Measurements from ENCODE around the gene NIBAN1.
"Not testable (repeated sequence)": the region's sequence is repeated elsewhere in the genome, so short reads cannot be mapped to it uniquely, and the experiment has no call there.

DNA sequence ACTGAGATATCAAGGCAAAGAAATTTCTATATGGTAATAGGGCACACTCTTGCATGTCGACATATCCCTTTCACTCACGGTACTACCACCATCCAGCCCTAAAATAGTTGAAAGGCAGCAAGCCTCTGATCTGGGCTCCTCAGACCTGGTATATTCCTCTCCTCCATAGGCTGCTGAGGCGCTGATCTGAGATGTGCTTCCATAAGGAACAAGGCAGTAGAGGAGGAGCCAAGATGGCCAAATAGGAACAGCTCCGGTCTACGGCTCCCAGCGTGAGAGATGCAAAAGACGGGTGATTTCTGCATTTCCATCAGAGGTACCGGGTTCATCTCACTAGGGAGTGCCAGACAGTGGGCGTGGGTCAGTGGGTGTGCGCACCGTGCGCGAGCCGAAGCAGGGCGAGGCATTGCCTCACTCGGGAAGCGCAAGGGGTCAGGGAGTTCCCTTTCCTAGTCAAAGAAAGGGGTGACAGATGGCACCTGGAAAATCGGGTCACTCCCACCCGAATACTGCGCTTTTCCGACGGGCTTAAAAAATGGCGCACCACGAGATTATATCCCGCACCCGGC lies 27.1 kb upstream of the NIBAN1 start:
- TF ChIP-seq CTCF (conservative IDR thresholded peaks at IDR 0.05); ZFX (IDR thresholded peaks at IDR 0.05): not testable (repeated sequence)

All from C4-2B (cell line).